GM19455 (cell line): ENCODE results near the gene ARHGAP24.
A peak's percentile ranks its signal among the peaks of the same experiment; 100 is the strongest.

Experiments used
- ATAC-seq: cut with Tn5 transposase; IDR thresholded peaks from one replicate; pipeline ENCODE4 v1.9.1; 2021; ENCODE audit not compliant: unreplicated experiment

ARHGAP24 gene

DNA sequence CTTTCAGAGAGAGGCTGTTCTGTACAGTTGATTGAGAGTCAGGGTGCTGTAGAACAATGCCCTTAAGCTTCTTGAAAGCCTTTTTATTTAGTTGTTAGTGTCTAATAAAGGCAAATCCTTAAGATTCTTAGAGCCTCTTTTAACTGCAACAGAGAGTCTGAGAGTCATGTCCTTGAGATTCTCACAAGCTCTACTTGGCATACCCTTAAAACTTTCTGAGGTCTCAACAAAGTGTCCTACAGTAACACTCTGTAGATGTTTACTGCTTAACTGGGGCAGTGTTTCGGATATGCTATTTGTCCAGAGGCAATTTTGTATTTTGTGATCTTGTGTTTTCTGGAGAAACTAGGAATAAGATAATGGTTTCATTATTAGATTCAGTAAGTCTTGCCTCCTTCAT lies 209.7 kb downstream of the ARHGAP24 start:
- ATAC-seq, result no peak

DNA sequence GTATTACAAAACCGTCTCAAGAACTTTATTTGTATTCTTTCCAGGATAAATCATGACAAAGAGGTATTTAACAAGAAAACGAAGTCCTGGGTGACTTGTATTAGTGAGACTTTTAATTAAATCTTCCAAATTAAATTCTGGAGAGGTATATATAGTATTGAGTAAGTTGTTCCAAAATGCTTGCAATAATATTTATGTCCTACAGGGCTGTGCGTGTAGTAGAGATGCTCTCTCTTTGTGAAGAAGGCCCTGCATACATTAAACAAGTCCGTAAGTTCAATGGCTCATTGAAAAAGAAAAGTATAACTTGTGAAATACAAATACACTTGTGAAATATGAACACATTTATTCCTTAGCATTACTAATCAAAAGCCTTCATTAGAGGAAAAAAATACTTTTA lies 211.4 kb downstream of the ARHGAP24 start:
- ATAC-seq, result no peak

DNA sequence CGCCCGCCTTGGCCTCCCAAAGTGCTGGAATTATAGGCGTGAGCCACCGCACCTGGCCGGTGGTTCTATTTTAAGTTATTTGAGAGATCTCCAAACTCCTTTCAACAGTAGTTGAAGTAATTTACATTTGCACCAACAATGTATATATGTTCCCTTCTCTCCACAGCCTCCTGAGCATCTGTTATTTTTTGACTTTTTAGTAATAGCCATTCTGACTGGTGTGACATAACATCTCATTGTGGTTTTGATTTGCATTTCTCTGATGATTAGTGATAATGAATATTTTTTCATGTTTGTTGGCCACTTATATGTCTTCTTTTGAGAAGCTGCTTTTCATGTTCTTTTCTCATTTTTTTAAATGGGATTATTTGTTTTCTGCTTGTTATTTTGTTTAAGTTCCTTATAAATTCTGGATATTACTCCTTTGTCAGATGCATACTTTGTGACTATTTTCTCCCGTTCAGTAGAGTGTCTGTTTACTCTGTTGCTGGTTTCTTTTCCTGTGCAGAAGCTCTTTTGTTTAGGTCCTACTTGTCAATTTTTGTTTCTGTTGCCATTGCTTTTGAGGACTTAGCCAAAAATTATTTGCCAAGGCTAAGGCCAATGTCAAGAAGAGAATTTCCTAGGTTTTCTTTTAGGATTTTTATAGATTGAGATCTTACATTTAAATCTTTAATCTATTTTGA lies 213.2 kb downstream of the ARHGAP24 start:
- no peak for ATAC-seq

DNA sequence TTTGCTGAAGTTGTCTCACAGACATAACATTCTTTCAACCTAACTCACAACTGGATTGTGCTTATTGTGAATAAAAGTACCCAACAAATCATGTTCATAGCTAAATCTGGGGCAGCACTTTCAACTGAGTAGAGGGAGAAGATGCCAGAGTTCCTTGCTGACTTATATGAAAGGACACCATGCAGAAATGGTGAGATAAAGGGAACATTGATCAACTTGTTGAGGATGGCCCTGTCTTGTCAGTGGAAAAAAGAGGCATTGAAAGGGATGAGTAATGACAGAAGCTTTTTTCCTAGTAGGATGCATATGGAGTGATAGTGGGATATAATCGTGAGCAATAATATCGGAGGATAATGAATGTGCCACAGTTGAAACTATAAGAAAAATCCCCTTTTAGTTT lies 221.7 kb downstream of the ARHGAP24 start:
- ATAC-seq, result no peak

DNA sequence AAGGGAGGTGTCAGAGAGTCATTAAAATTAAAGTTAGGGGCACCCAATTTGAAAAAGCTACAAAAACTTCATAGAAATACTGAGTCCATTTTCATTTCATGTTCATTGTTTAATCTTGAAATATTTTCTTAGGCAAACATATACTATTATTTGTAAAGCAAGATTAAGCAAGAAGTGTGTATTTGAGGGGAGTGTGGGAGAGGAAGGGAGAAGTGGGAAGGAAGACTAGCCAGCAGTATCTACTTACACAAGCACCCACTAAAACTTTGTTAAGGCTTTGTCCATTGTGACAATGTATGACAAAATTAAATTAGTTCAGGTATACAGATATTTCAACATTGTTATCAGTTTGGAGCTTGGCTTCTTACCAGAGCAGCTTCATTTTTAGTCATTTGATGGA lies 222.9 kb downstream of the ARHGAP24 start:
- ATAC-seq, result no peak

DNA sequence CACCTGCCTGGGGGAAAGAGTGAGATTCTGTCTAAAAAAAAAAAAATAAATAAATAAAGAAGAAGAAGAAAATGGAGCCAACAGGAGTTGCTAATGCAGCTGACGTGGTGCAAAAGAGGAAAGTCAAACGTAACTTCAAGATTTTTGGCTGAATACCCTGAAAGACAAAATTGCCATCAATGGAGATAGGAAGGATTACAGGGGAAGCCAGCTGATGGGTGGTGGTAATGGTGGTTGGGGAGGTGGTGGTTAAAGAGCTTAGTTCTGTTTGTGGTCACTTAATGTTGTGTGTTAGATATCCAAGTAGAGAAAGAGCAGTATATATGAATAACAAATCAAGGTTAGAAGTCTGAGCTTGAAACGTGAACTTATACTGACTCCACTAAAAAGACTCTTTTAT lies 225.4 kb downstream of the ARHGAP24 start:
- no peak for ATAC-seq

DNA sequence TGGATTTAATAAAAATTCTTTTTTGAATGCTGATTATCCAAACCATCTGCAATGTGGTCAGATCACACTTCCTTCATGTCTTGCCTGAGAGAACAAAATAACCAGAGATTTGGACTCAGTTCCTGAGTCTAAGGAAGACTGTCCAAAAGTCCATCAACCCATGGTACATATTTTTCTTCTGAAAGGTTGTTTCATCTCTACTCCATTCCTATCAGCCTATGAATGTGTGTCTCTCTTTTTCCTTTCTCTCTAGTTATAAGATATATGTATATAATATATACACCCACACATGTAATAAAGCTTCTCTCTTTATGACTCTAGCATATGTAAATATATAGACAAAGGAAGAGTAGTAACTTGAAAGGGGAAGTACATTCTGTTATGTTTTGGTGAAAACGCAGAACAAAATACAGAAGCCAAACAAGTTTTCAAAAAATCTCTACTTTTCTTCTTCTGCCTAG lies 226.9 kb downstream of the ARHGAP24 start:
- ATAC-seq, result peak; percentile 100

DNA sequence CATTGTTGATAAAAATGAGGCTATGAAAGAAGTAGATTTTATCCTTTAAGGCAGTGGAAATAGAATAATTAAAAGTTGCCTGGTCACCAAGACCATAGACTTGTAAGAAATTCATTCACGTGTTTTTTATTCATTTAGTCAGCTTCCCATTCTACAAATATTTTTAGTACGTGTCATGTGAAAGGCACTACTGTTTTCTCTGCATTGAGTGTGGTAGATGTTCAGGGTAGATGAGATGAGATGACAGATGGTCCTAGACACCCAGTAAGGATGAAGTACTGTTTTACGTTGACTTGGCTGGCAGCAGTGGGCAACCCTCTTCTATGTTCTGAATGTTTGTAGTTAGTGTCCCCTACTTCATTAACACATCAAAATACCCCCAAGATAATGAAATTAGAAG lies 228.1 kb downstream of the ARHGAP24 start:
- ATAC-seq, result no peak

DNA sequence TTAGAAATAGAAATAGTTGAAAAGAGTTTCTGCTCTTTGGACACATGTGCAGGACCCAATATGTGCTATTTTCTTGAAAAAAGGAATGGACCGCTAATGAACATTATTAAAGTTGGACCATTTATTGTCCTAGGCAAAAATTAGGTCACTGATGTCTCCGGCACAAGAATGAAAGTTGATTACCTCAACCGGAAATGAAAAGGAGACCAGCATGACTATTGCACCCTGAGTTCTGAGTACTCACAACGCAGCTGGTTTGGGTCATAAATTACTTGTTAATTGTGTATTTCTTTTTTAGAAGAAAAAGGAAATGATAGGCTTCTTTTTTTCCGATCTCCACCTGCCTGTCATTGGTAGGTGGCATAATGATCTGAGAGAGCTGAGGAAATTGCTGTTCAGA lies 232.7 kb downstream of the ARHGAP24 start:
- peak; percentile 80 for ATAC-seq

DNA sequence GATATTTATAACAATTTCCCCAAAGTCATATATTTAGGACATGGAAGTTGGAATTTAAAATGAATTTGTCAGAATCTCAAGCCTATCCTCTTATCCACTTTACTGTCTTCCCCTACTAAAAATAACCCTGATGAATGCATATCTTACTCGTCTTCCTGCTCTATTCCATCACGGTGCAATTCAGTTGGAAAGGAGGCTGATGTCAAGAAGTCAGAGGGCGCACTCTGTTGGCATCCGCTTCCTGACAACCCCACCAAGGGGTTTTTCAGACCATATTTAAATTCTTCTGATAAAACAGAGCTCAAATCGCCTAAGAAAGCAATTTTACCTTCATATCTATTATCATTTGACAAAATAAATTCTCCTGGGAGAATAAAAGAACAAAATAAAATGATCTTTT lies 233.5 kb downstream of the ARHGAP24 start:
- no peak for ATAC-seq

DNA sequence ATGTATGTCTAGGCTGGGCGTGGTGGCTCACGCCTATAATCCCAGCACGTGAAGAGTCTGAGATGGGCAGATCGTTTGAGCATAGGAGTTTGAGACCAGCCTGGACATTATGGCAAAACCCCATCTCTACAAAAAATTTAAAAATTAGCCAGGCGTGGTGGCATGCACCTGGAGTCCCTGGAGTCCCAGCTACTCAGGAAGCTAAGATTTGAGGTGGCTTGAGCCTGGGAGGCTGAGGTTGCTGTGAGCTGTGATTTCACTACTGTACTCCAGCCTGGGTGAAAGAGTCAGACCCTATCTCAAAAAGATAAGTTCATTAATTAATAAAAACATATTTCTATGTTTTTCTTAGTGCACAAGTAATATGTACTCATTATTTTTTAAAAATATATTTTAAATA lies 238.1 kb downstream of the ARHGAP24 start:
- ATAC-seq, result no peak

DNA sequence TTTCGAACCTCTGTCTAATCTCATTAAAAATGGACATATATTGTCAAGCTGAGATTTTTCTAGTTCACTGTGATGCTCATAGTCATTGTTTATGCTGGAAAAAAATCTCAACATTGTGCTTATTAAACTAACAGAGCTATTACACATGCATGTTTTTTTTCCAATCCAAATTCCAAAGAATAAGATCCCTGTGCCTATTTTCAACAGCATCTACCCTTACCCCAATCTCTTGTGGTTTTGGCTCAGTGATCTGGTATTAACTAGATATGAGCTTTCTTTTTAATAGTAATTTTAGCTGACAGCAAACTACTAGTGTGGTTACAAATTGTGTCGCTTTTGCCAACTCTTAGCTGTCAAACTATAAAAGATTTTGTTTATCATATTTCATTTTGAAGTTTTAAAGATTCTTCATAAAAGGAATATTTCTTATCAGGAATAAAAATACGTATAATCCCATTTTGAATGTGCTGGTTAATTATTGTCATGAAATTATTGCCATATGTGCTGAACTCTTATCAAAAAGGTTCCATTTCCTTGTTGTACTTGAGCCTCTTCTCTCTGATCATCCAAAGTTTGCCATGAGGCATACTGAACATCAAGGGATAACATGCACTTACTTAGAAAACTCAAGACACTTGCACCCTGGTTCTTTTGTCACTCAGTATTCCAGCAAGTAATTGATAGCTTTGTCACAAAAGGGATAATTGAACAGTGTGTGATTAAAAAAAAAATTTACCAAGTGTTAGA lies 241.2 kb downstream of the ARHGAP24 start:
- no peak for ATAC-seq

DNA sequence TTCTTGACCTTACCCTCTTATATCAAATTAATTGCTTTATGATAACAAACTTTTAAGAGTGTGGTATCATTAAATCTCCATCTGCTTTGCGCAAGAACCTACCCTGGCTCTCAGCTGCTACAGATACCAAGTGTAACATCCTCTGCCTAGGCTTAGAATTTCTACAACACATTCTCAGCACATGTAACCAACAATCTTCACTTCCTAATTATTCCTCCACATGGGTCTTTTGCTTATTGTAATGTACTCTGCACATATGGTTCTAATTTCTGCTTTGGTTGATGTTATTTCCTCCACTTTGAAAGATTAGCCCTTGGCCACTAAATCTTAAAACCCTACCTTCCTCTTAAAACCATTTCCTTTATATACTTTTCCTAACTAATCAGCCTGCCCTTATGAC lies 242.4 kb downstream of the ARHGAP24 start:
- no peak for ATAC-seq

DNA sequence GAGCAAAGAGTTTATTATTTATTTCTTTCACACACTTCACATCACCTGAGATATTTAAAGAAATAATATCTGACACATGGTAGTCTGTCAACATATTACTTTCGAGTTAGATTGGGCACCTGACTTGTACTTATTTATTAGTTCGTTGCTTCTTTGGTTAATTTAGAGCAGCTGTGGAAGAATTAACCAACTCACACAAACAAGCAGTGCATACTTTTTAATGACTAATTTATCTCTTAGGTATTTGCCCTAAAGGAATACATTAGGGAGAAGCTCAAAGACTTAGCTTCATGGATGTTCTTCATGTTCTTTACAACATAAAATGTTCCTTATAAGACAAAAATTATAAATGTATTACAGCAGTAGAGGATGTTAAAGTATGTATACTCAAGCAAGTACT lies 242.9 kb downstream of the ARHGAP24 start:
- ATAC-seq, result no peak

DNA sequence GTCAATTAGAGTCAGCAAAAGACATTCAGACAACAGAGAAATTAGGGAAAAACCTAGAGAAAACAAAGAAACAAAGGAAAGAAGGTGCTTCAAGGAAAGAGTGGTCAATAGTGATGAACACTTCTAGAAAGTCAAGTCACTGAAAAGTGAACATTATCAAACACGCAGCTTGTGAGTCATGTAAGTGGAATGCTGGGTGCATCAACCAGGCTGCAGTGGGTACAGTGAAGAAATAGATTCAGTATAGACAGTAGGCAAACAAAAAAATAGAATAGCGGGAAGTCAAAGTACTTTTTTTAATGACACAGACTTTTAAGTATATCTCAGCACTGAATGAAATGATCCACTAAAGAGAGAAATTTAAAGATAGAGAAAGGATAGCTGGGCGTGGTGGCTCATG lies 245.8 kb downstream of the ARHGAP24 start:
- no peak for ATAC-seq

DNA sequence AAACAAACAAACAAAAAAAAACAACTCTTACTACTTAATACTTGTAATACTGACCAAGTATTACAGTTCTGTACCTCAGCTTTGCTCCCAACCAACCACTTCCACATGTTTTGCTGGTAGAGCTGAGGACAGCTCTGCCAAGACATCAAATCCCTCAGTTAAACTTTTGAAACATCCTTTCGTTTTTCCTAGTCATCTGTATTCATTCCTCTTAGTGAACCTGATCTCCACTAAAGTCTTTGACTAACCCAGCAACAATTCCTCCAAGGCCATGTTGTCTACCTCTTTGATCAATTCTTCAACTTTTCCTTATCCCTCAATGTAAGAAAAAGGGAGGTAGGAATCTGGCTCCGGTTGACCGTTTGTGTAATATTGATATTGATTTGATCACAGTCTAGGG lies 247.5 kb downstream of the ARHGAP24 start:
- no peak for ATAC-seq

DNA sequence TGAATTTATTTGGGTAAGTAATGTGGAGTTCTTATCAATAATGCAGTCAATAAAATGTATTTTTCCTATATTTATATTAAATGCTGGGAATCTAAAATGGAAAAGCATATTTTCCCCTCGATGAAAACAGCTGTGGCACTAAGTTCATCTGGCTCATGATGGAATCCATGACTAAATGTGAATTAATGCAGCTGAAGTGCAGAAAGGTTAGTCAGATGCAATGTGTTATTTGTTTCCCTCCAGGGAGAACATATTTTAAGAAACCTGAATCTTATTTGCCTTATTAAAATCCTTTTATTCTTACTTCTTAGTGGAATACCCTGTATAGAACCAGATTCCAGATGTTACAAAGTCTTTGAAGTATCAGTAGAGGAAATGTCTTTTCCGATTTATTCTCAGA lies 247.9 kb downstream of the ARHGAP24 start:
- ATAC-seq, result no peak

DNA sequence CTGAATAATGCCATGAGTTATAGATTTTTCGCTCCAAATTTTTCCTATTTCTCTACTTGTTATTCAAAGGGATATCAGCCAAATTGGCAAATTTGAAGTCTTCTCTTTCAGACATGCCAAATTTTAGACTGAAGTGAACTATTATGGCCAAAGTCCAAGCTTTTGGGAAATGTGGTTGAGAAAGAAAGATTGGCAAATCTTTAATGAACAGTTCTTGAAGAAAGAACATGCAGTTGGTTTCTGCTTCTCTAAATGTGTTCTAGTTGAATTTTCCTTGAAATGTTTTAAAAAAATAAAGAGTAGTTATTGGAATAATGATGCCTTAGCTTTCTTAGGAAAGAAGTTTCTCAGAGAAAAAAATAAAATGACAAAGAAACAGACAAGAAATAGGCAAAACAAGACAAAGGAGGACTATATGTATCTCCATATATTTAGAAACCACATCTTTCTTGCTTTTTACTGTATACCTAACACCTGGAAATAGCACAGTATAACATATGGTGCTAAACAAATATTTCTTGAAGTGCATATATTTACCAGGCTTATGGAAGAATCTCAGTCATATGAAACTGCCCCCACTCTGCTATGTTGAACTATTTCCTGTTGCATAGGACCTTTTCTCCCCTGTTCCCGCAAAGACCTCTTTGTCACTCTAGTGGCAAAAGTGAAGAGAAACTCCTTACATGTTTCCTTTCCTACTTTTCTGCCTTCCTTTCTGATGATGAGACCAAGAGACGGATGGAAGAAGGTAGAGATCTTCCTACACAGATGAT lies 250.0 kb downstream of the ARHGAP24 start:
- ATAC-seq, result peak; percentile 49

DNA sequence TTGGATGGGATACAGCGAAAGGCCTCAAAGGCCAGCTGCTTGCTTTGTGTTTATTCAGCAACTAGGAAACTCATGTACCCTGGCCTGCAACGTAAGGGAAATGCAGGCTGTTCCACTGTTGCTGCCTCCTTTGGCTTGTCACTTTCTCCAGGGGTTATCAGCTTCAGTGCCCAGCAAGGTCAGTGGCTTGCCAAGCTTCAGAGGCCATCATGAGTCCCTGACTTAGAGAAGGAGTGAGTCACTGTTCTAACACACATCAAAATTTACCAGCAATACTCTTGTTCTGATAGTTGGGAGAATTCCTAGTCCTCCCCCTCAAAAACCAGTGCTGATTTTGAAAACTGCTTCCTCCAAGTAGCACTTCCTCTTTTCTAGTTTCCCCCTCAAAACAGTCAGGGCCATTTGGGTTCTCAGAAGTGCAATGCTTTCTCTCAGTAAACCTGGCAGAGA lies 250.8 kb downstream of the ARHGAP24 start:
- peak; percentile 73 for ATAC-seq

DNA sequence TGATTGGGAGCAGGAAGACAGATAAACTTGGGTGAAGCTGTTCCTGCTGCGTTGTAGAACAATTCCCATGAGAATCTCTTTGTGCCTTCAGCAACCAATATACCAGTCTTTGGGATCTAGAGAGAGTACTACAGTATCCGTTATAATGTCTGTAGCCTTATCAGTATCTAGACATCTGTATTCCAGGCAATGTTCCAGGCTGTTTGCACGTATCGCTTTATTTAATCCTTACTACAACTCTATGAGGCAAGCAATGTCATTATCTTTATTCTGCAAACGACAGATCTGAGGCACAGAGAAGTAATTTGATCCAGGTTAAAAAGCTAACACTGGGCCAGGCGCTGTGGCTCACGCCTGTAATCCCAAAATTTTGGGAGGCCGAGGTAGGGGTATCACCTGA lies 251.6 kb downstream of the ARHGAP24 start:
- ATAC-seq, result no peak

DNA sequence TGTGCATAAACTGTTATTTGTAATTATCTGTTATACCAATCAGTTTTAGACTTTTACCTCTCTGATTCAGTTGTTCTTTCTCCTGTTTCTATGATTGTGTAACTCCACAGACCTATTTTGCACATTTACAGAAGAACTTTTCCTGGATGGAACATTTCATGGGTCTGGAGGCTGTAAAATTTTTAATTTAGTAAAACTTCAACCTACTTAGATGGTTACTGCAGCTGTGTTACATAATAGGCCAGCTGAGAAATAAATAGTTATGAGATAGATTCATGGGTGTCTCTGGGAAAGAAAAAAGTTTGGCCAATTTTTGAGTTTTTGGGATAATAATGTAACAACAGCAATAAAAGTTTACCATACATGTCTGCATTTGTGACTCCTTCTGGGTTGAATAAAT lies 253.5 kb downstream of the ARHGAP24 start:
- ATAC-seq, result no peak

DNA sequence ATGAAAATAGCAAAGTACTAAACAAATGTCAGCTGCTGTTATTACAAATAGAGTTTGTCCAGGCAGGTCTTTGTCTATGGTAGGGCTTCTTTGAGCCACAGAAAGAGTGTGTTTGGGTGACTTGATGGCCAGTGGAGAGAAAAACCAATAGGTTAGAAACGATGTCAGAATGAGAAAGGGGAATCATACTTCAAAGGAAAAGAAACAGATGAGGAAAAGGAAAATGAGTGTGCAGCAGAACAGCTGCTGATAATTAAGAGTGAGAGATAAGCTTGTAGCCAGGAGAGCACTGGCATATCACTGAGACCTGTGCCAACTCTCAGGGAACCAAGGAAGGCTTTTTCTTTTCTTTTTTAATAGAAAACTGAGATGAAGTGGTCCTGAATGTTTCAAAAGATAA lies 257.2 kb downstream of the ARHGAP24 start:
- peak; percentile 46 for ATAC-seq
